ENCODE results near the gene SF3B2. TPM values are rescaled to one million over a fixed set of nuclear protein-coding genes. Genes with fewer than 3 reads are reported as not detected.

The SF3B2 gene
- polyA plus RNA-seq, 1 of the 3 experiments (the other 2 are of a cell fraction), result 128 TPM

DNA sequence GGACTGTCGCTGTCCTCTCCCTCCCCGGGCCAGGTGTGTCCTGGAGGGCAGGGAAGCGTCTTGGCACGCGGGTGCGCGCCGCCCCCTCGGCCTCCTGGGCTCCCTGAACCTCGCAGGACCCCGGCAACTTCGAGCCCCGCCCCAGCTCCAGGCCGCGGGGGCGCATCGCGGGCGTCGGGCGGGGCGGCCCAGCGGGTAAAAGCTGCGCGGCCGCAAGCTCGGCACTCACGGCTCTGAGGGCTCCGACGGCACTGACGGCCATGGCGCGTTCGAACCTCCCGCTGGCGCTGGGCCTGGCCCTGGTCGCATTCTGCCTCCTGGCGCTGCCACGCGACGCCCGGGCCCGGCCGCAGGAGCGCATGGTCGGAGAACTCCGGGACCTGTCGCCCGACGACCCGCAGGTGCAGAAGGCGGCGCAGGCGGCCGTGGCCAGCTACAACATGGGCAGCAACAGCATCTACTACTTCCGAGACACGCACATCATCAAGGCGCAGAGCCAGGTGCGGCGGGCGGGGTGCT is 40.3 kb upstream of the SF3B2 start, which contains the start of gene CST6:
CST6 (plus strand) TSS at position 224 of the 519 bp plus-strand sequence; CDS start at position 261, 37 bp downstream.
- Histone ChIP-seq H3K4me3 (ENCODE audit: low read depth in 2 of 2, low read length in 1 of 2) (no peak within 1 kb of the TSS), H3K9me2 (no peaks in the 10 kb centered on the region), H2AFZ (ENCODE audit: low read depth) (no peak within 1 kb of the TSS), H3K27ac (ENCODE audit: low read depth in 2 of 2, low read length in 1 of 2) (peak within 1 kb of the TSS in 1 of 2 experiments; percentile 10; a peak in 1 of 4 replicates), H3K4me2 (no peak within 1 kb of the TSS), H4K20me1 (ENCODE audit: insufficient read depth) (no peaks in the 10 kb centered on the region), H3K9ac (no peak within 1 kb of the TSS), H3K9me3 (no peaks in the 10 kb centered on the region), H3K79me2 (ENCODE audit: insufficient read depth) (peaks cover 10% of the 10 kb centered on the region; the same call in 1 of the 2 replicates), H3K4me1 (ENCODE audit: control insufficient read depth in 1 of 2, insufficient read depth in 2 of 2, low read depth in 1 of 2, low read length in 1 of 2) (peaks cover 15 to 29% of the 10 kb centered on the region in 2 experiments; a peak in 3 of 4 replicates), H3K27me3 (ENCODE audit: insufficient read depth) (no peaks in the 10 kb centered on the region), H3K36me3 (replicated peaks in 1 of 2; ENCODE audit: control insufficient read depth in 1 of 2, insufficient read depth in 2 of 2, low read length in 1 of 2) (no peaks in the 10 kb centered on the region), H3F3A (replicated peaks; ENCODE audit: insufficient read depth) (peaks cover 43% of the 10 kb centered on the region)
- CTCF ChIA-PET, result interaction anchor here (0.7 to 4.3 kb wide), 4 partner anchors 9 to 56 kb away, joined by 3 to 36 read pairs (median 8); partner anchors contain the start of genes BANF1 and EIF1AD
- POLR2A ChIA-PET, result no interaction called here
- peak; percentile 52 for DNase-seq
- TF ChIP-seq JUND (IDR thresholded peaks at IDR 0.05) (no peak), YY1 (IDR thresholded peaks at IDR 0.05; ENCODE audit: low read depth) (no peak), EP300 (IDR thresholded peaks at IDR 0.05; ENCODE audit: borderline replicate concordance in 1 of 2, low read depth in 1 of 2, low read length in 1 of 2) (no peak), RAD21 (IDR thresholded peaks at IDR 0.05; ENCODE audit: low read length) (no peak), RCOR1 (IDR thresholded peaks at IDR 0.05; ENCODE audit: low read length) (no peak), NRF1 (IDR thresholded peaks at IDR 0.05; ENCODE audit: low read depth, low read length) (no peak), NFIC (IDR thresholded peaks at IDR 0.05; ENCODE audit: borderline replicate concordance) (no peak), GATA2 (CRISPR knock-in tag; IDR thresholded peaks at IDR 0.05) (no peak), USF2 (IDR thresholded peaks at IDR 0.05; ENCODE audit: borderline replicate concordance, low read depth, low read length) (no peak)
- TF ChIP-seq, protein P1, sequence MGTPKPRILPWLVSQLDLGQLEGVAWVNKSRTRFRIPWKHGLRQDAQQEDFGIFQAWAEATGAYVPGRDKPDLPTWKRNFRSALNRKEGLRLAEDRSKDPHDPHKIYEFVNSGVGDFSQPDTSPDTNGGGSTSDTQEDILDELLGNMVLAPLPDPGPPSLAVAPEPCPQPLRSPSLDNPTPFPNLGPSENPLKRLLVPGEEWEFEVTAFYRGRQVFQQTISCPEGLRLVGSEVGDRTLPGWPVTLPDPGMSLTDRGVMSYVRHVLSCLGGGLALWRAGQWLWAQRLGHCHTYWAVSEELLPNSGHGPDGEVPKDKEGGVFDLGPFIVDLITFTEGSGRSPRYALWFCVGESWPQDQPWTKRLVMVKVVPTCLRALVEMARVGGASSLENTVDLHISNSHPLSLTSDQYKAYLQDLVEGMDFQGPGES (IDR thresholded peaks at IDR 0.05; ENCODE audit: low read depth, low read length), result no peak
- TF ChIP-seq, protein P2, sequence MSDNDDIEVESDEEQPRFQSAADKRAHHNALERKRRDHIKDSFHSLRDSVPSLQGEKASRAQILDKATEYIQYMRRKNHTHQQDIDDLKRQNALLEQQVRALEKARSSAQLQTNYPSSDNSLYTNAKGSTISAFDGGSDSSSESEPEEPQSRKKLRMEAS (IDR thresholded peaks at IDR 0.05; ENCODE audit: low read depth), result no peak
- WGBS (ENCODE audit: low lambda C conversion rate), result 70% methylated on average over 26 of the region's 61 CpGs

DNA sequence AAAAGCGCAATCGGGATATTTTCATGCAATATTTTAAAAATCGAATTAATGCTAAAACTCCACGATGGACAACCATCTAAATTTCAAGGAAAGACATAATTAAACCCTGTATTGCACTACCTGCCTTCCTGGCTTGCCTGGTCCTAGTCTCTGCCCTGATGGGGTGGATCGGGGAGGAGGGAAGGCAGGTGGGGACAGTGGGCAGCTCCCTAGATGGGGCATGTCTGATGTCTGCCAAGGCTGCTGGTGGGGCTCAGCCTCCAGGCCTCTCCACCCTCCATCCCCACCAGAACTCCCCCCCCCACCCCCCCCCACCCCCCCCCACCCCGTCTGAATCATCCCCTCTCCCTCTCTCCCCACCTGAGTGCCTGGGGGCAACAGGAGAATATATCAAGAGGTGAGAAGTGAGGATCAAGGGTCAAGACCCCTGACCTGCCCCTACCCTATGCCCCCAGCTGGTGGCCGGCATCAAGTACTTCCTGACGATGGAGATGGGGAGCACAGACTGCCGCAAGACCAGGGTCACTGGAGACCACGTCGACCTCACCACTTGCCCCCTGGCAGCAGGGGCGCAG is 39.7 kb upstream of the SF3B2 start:
- H3F3A ChIP-seq (replicated peaks; ENCODE audit: insufficient read depth), result peaks cover 43% of the 10 kb centered on the region
- H3K9me3 ChIP-seq, result no peaks in the 10 kb centered on the region
- no peak overlapping the region for H3K9ac ChIP-seq
- H3K4me2 ChIP-seq, result no peak overlapping the region
- no peak overlapping the region for H3K4me3 ChIP-seq (ENCODE audit: low read depth in 2 of 2, low read length in 1 of 2)
- no peak overlapping the region for H2AFZ ChIP-seq (ENCODE audit: low read depth)
- 62% methylated on average over 10 of the region's 12 CpGs for WGBS (ENCODE audit: low lambda C conversion rate)
- H3K4me1 ChIP-seq (ENCODE audit: control insufficient read depth in 1 of 2, insufficient read depth in 2 of 2, low read depth in 1 of 2, low read length in 1 of 2), result peaks cover 15 to 29% of the 10 kb centered on the region in 2 experiments; a peak in 3 of 4 replicates
- H3K9me2 ChIP-seq, result no peaks in the 10 kb centered on the region
- DNase-seq, result no peak
- no peak overlapping the region for H3K27ac ChIP-seq (ENCODE audit: low read depth in 2 of 2, low read length in 1 of 2)
- H3K27me3 ChIP-seq (ENCODE audit: insufficient read depth), result no peaks in the 10 kb centered on the region
- no peaks in the 10 kb centered on the region for H3K36me3 ChIP-seq (replicated peaks in 1 of 2; ENCODE audit: control insufficient read depth in 1 of 2, insufficient read depth in 2 of 2, low read length in 1 of 2)
- no peaks in the 10 kb centered on the region for H4K20me1 ChIP-seq (ENCODE audit: insufficient read depth)
- no peak for TF ChIP-seq CTCF (IDR thresholded peaks at IDR 0.05)
- H3K79me2 ChIP-seq (ENCODE audit: insufficient read depth), result peaks cover 11% of the 10 kb centered on the region; the same call in 1 of the 2 replicates
- ChIA-PET POLR2A (no interaction called here), CTCF (interaction anchor here (1.6 to 4.3 kb wide), 4 partner anchors 10 to 56 kb away, joined by 6 to 36 read pairs (median 8); partner anchors contain the start of genes BANF1 and EIF1AD)

All from SK-N-SH (cell line).